IMR-90 (cell line): ENCODE results near the gene GLT8D2. TPM values are rescaled to one million over a fixed set of nuclear protein-coding genes. Genes with fewer than 3 reads are reported as not detected.

ENCODE experiments used
- ATAC-seq: fragments of 200-7000 bp; cut with Tn5 transposase; 2 replicates; pipeline ENCODE4 v1.9.1; 2020; ENCODE audit warnings: low read depth, mild to moderate bottlenecking, moderate library complexity
- BruUV-seq: library from RNA; stranded (reverse); fragments of 400-500 nt; replicated peaks from 2 replicates; lab custom pipeline; 2021; lab: Mats Ljungman, UMichigan
- CTCF ChIA-PET: fragments of 300-600 bp; formaldehyde crosslinking; extraction: SDS; loops from one replicate; lab custom pipeline; 2021; ENCODE audit warnings: antibody characterized with exemption; lab: Yijun Ruan, JAX
- POLR2A ChIA-PET: fragments of 300-600 bp; sonication (Branson Sonifier 250); formaldehyde crosslinking; loops from one replicate; lab custom pipeline; 2022; ENCODE audit warnings: antibody characterized with exemption; ENCODE audit not compliant: unreplicated experiment; lab: Charles Lee
- DNase-seq: peaks from one replicate; pipeline ENCODE4 v3.0.0; 2013
- H2AFZ ChIP-seq: replicated peaks from 2 replicates; pipeline ENCODE3; 2013; ENCODE audit warnings: low read length, mild to moderate bottlenecking; ENCODE audit not compliant: poor library complexity
- H2AK5ac ChIP-seq: 2 replicates; pipeline ENCODE4 v1.6.1; 2013; ENCODE audit warnings: low read depth, low read length, inconsistent platforms
- H2AK9ac ChIP-seq: replicated peaks from 2 replicates; pipeline ENCODE3; 2013; ENCODE audit warnings: mild to moderate bottlenecking, low read depth, low read length, moderate library complexity; ENCODE audit not compliant: poor library complexity
- H2BK120ac ChIP-seq: 2 replicates; pipeline ENCODE4 v1.6.1; 2013; ENCODE audit warnings: low read depth, low read length, inconsistent platforms
- H2BK15ac ChIP-seq: 3 replicates; pipeline ENCODE4 v1.6.1; 2013; ENCODE audit warnings: low read depth, low read length, inconsistent platforms
- H2BK20ac ChIP-seq: 2 replicates; pipeline ENCODE4 v1.6.1; 2013; ENCODE audit warnings: low read depth, mild to moderate bottlenecking, inconsistent platforms, low read length, moderate library complexity
- H2BK5ac ChIP-seq: 2 replicates; pipeline ENCODE4 v1.6.1; 2013; ENCODE audit warnings: mild to moderate bottlenecking, low read depth, low read length, inconsistent platforms; ENCODE audit not compliant: poor library complexity, severe bottlenecking
- H3K14ac ChIP-seq: replicated peaks from 2 replicates; pipeline ENCODE4 v1.6.1; 2013; ENCODE audit warnings: low read depth, low read length, inconsistent platforms
- H3K18ac ChIP-seq: 2 replicates; pipeline ENCODE4 v1.6.1; 2013; ENCODE audit warnings: low read depth, low read length, control low read depth
- H3K23ac ChIP-seq: 2 replicates; pipeline ENCODE4 v1.6.1; 2013; ENCODE audit warnings: low read depth, low read length, inconsistent platforms
- H3K27ac ChIP-seq: 2 replicates; pipeline ENCODE4 v1.5.1; 2013; ENCODE audit warnings: mild to moderate bottlenecking, control low read depth, low read length; ENCODE audit not compliant: insufficient read depth
- H3K27me3 ChIP-seq: 2 replicates; pipeline ENCODE4 v1.6.1; 2013; ENCODE audit warnings: low read length; ENCODE audit not compliant: control insufficient read depth, insufficient read depth
- H3K36me3 ChIP-seq: 2 replicates; pipeline ENCODE4 v1.6.1; 2013; ENCODE audit warnings: low read length, mixed read lengths; ENCODE audit not compliant: control insufficient read depth, insufficient read depth
- H3K4ac ChIP-seq: 2 replicates; pipeline ENCODE4 v1.6.1; 2013; ENCODE audit warnings: low read depth, low read length, inconsistent platforms
- H3K4me1 ChIP-seq: 2 replicates; pipeline ENCODE4 v1.6.1; 2013; ENCODE audit warnings: low read length, mixed read lengths; ENCODE audit not compliant: control insufficient read depth, insufficient read depth
- H3K4me2 ChIP-seq: 2 replicates; pipeline ENCODE4 v1.6.1; 2013; ENCODE audit warnings: low read depth, mild to moderate bottlenecking, control low read depth, low read length, moderate library complexity
- H3K4me3 ChIP-seq: 2 replicates; pipeline ENCODE4 v1.5.1; 2013; ENCODE audit warnings: low read depth, mild to moderate bottlenecking, control low read depth, low read length, moderate library complexity; ENCODE audit not compliant: insufficient read depth
- H3K56ac ChIP-seq: 2 replicates; pipeline ENCODE4 v1.6.1; 2013; ENCODE audit warnings: low read length, inconsistent platforms; ENCODE audit not compliant: insufficient read depth; ENCODE audit errors: extremely low read depth
- H3K79me1 ChIP-seq, 2 experiments: 2 replicates each; pipeline ENCODE4 v1.6.1; 2013; ENCODE audit warnings: low read length in 2 of 2, inconsistent platforms in 1 of 2, low read depth in 1 of 2
- H3K9ac ChIP-seq: 2 replicates; pipeline ENCODE4 v1.6.1; 2013; ENCODE audit warnings: low read depth, low read length, control low read depth
- H3K9me1 ChIP-seq: 2 replicates; pipeline ENCODE4 v1.6.1; 2013; ENCODE audit warnings: low read length, inconsistent platforms; ENCODE audit not compliant: insufficient read depth
- H3K9me3 ChIP-seq: 2 replicates; pipeline ENCODE4 v1.6.1; 2013; ENCODE audit warnings: low read length; ENCODE audit not compliant: control insufficient read depth, insufficient read depth
- H4K20me1 ChIP-seq: 2 replicates; pipeline ENCODE4 v1.6.1; 2013; ENCODE audit warnings: low read length, inconsistent platforms; ENCODE audit not compliant: insufficient read depth
- H4K5ac ChIP-seq: 2 replicates; pipeline ENCODE4 v1.6.1; 2013; ENCODE audit warnings: mild to moderate bottlenecking, low read depth, low read length, control low read depth
- H4K8ac ChIP-seq, 2 experiments: 2 replicates each; pipeline ENCODE4 v1.6.1; 2013; ENCODE audit warnings: low read depth in 2 of 2, low read length in 2 of 2, control low read depth in 1 of 2, inconsistent platforms in 1 of 2
- H4K91ac ChIP-seq: 2 replicates; pipeline ENCODE4 v1.6.1; 2013; ENCODE audit warnings: low read depth, low read length, inconsistent platforms; ENCODE audit not compliant: insufficient read depth
- BHLHE40 ChIP-seq: fragments of 150-350 bp; IDR thresholded peaks from 2 replicates; pipeline ENCODE4 v1.6.1; 2016; ENCODE audit warnings: mild to moderate bottlenecking, low read depth, low read length
- ELK1 ChIP-seq: fragments of 150-350 bp; IDR thresholded peaks from 2 replicates; pipeline ENCODE4 v1.6.1; 2016; ENCODE audit warnings: low read depth, mild to moderate bottlenecking, low read length, moderate library complexity, borderline replicate concordance
- FOS ChIP-seq: fragments of 150-350 bp; IDR thresholded peaks from 2 replicates; pipeline ENCODE4 v1.6.1; 2016; ENCODE audit warnings: low read depth, low read length
- MXI1 ChIP-seq: IDR thresholded peaks from 2 replicates; pipeline ENCODE4 v1.6.1; 2012; ENCODE audit warnings: low read depth, mild to moderate bottlenecking, low read length, moderate library complexity, borderline replicate concordance
- NFE2L2 ChIP-seq: fragments of 150-350 bp; IDR thresholded peaks from 2 replicates; pipeline ENCODE4 v1.6.1; 2016; ENCODE audit warnings: low read depth, mild to moderate bottlenecking, low read length
- RCOR1 ChIP-seq: IDR thresholded peaks from 2 replicates; pipeline ENCODE4 v1.6.1; 2012; ENCODE audit warnings: mild to moderate bottlenecking, low read length, improper control_type of control experiment; ENCODE audit not compliant: insufficient replicate concordance
- RFX5 ChIP-seq: IDR thresholded peaks from 2 replicates; pipeline ENCODE4 v1.8.0; 2012; ENCODE audit warnings: low read depth, mild to moderate bottlenecking, low read length, moderate library complexity
- SMC3 ChIP-seq: fragments of 150-350 bp; IDR thresholded peaks from 2 replicates; pipeline ENCODE4 v1.6.1; 2016; ENCODE audit warnings: low read depth, mild to moderate bottlenecking, antibody characterized with exemption, low read length, moderate library complexity
- USF2 ChIP-seq: fragments of 150-350 bp; IDR thresholded peaks from 2 replicates; pipeline ENCODE4 v1.6.1; 2017; ENCODE audit warnings: mild to moderate bottlenecking, antibody characterized with exemption, low read length, low read depth
- WGBS, 2 experiments: methylation state at CpG; one replicate each; pipeline versions ENCODE4 v1.1.5 to v1.1.7; 2013; ENCODE audit warnings: missing lambda C conversion rate in 2 of 2; ENCODE audit not compliant: insufficient read length in 1 of 2; ENCODE audit errors: extremely low coverage in 2 of 2; 5-methylcytosine and 5-hydroxymethylcytosine counted together
- dilution Hi-C: fragments of 300-500 bp; cut with HindIII; formaldehyde crosslinking; loops from one replicate; pipeline ENCODE4 v1.14.3; 2018; ENCODE audit warnings: low sequenced_read_pairs; ENCODE audit not compliant: unreplicated experiment
- in situ Hi-C: fragments of 300-500 bp; cut with MboI; formaldehyde crosslinking; loops from 3 replicates; pipeline ENCODE4 v1.14.3; 2019; ENCODE audit warnings: low sequenced_read_pairs, inconsistent platforms, mixed read lengths
- intact Hi-C: fragments of 100-400 bp; cut with micrococcal nuclease; formaldehyde crosslinking; loops from 2 replicates; pipeline ENCODE4 v1.10.0; 2022
- polyA plus RNA-seq, 3 experiments: library from polyadenylated mRNA; depleted of rRNA; stranded (reverse); fragments of >200 nt; gene quantifications; 2 replicates each; pipeline ENCODE4 v1.2.3, GENCODE V29; 2012; ENCODE audit warnings: low replicate concordance in 1 of 3
- total RNA-seq: library from RNA; depleted of rRNA; stranded (reverse); fragments of >200 nt; gene quantifications from 2 replicates; pipeline ENCODE4 v1.2.3, GENCODE V29; 2012

The GLT8D2 gene
- total and polyA plus RNA-seq, 2 of the 4 experiments (the other 2 are of a cell fraction): 33.5 to 47.9 TPM

- peak overlapping the region; percentile 86 for H3K9ac ChIP-seq
- peak overlapping the region; percentile 96 for H3K4me2 ChIP-seq
- no peaks in the 10 kb centered on the region for H3K27me3 ChIP-seq
- dilution Hi-C loops (no loop called here), intact Hi-C loops (loop anchor here (2.0 to 5.0 kb wide), 2 partner anchors 37 to 83 kb away; no protein-coding TSS in a partner anchor), in situ Hi-C loops (no loop called here)
- whole genome bisulfite sequencing, 2 experiments: 6% methylated on average over 3 of the region's 9 CpGs; no CpG with 5 or more reads in 1 of the 2 experiments
- ATAC-seq (peak; percentile 77), DNase-seq (peak; percentile 70)
- peak overlapping the region; percentile 52 for H2AK5ac ChIP-seq
- TSS peak; percentile 15 for BruUV-seq
- H4K20me1 ChIP-seq: 0 out of 2 replicates have a peak, but pooled peaks cover 3% of the 10 kb centered on the region
- H2BK120ac ChIP-seq: peak overlapping the region; percentile 92
- TF ChIP-seq RCOR1 (no peak), RFX5 (no peak), SMC3 (no peak), USF2 (no peak), NFE2L2 (no peak), FOS (no peak), MXI1 (no peak), BHLHE40 (no peak), ELK1 (no peak)
- CTCF ChIA-PET: no interaction called here
- H2BK15ac ChIP-seq: peak overlapping the region; percentile 83
- H2BK20ac ChIP-seq: peak overlapping the region; percentile 44
- peak overlapping the region; percentile 47 for H3K4me3 ChIP-seq
- H3K18ac ChIP-seq: peak overlapping the region; percentile 79
- H3K9me1 ChIP-seq: peaks cover 5% of the 10 kb centered on the region; the same call in 1 of the 2 replicates
- peak overlapping the region; percentile 98 for H3K56ac ChIP-seq
- H3K23ac ChIP-seq: peak overlapping the region; percentile 77
- H2AFZ ChIP-seq: peak overlapping the region; percentile 89
- H2AK9ac ChIP-seq: peak overlapping the region; percentile 74
- H3K4ac ChIP-seq: peak overlapping the region; percentile 84
- H3K27ac ChIP-seq: peak overlapping the region; percentile 95
- peak overlapping the region; percentile 87 for H3K14ac ChIP-seq
- H2BK5ac ChIP-seq: peak overlapping the region; percentile 94
- H4K8ac ChIP-seq: peak overlapping the region; percentile 65 to 73
- POLR2A ChIA-PET: no interaction called here
- H3K9me3 ChIP-seq: no peaks in the 10 kb centered on the region
- H4K5ac ChIP-seq: peak overlapping the region; percentile 13
- peak overlapping the region; percentile 81 for H4K91ac ChIP-seq
- 0 out of 2 replicates have a peak, but pooled peaks cover 2% of the 10 kb centered on the region for H3K36me3 ChIP-seq
- peaks cover 14% of the 10 kb centered on the region for H3K4me1 ChIP-seq
- peaks cover 16 to 28% of the 10 kb centered on the region in 2 experiments for H3K79me1 ChIP-seq
Observed at GRCh38 chr12:104049278-104049902, 597 bp downstream of the GLT8D2 start.
